ENCODE measurements around the gene ZGLP1.
A peak's percentile ranks its signal among the peaks of the same experiment; 100 is the strongest.
"Not testable (repeated sequence)": the region's sequence is repeated elsewhere in the genome, so short reads cannot be mapped to it uniquely, and the experiment has no call there.

The ZGLP1 gene

DNA sequence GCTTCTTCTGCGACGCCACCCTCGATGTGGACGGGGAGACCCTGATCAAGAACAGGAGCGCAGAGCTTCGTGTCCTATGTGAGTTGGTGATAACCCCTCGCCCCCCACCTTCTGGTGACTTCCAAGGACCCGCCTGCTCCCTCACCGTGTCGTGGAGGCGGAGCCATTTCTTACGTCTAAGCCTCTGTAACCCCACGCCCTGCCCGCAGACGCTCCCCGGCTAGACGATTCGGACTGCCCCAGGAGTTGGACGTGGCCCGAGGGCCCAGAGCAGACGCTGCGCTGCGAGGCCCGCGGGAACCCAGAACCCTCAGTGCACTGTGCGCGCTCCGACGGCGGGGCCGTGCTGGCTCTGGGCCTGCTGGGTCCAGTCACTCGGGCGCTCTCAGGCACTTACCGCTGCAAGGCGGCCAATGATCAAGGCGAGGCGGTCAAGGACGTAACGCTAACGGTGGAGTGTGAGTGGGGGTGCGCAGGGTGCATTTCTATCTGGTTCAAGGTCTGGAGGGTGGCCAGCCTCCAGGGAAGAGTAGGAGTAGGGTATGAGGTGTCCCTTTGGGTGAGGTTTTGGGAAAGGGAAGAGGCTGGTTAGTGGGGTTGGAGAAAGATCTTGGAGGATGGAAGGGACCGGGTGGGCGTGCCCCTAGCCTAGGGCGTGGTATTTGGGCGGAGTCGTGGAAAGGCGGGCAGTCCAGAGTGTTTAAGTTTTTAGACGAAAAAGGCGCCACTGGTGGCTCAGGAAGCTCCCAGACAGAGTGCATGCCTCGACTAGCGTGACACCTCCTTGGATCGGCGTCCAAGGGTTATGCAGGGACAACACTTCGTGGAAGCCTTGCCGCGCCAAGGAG lies 16.6 kb downstream of the ZGLP1 start:
- DNase-seq = no peak

DNA sequence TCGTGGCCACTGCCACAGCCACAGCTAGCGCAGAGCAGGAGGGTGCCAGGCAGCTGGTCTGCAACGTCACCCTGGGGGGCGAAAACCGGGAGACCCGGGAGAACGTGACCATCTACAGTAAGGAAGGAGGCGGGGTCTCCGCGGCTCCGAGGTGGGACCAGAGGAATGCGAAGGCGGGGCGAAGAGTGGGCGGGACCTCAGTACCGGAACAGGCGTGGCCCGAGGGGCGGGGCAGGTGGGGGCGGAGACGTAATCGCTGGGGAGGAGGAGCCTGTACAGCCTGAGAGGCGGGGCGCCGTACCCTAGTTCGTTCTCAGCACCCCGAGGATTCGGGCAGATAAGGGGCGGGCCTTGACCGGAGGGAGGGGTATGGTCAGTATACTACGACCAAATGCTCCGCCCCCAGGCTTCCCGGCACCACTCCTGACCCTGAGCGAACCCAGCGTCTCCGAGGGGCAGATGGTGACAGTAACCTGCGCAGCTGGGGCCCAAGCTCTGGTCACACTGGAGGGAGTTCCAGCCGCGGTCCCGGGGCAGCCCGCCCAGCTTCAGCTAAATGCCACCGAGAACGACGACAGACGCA lies 17.3 kb downstream of the ZGLP1 start:
- peak in 1 of 2 donors; percentile 72 for DNase-seq

DNA sequence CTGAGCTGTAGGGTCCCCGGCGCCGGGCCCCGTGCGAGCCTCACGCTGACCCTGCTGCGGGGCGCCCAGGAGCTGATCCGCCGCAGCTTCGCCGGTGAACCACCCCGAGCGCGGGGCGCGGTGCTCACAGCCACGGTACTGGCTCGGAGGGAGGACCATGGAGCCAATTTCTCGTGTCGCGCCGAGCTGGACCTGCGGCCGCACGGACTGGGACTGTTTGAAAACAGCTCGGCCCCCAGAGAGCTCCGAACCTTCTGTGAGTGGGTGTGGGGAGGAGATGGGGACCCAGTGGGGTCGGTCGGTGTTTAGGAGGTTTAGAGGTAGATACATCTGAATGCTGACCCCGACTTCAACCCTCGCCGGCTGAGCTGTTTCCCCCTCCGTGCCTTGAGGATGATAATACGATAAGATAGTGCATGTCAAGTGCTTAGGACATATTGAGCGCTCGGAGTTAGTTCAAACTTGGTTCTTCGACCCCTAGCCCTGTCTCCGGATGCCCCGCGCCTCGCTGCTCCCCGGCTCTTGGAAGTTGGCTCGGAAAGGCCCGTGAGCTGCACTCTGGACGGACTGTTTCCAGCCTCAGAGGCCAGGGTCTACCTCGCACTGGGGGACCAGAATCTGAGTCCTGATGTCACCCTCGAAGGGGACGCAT lies 17.9 kb downstream of the ZGLP1 start:
- DNase-seq = peak in 1 of 2 donors; percentile 61

DNA sequence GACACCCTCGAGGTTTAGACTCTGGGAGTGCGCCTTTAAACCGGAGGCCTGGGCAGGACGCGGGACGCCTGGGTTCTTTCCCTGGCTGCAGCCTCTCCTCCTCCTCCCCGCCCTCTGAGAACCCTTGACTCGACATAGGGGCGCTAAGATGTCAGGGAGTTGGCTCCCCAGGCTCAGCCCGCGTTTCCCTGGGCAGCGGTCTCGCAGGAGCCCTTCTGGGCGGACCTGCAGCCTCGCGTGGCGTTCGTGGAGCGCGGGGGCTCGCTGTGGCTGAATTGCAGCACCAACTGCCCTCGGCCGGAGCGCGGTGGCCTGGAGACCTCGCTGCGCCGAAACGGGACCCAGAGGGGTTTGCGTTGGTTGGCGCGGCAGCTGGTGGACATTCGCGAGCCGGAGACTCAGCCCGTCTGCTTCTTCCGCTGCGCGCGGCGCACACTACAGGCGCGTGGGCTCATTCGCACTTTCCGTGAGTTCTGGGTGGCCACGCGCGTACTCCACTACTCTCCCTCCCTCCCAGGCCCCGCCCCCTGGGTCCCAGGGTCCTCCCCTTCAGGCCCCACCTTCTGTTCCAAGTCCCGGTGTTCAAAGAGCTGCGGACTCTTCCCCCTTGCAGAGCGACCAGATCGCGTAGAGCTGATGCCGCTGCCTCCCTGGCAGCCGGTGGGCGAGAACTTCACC lies 18.6 kb downstream of the ZGLP1 start:
- peak in 1 of 2 donors; percentile 61 for DNase-seq

DNA sequence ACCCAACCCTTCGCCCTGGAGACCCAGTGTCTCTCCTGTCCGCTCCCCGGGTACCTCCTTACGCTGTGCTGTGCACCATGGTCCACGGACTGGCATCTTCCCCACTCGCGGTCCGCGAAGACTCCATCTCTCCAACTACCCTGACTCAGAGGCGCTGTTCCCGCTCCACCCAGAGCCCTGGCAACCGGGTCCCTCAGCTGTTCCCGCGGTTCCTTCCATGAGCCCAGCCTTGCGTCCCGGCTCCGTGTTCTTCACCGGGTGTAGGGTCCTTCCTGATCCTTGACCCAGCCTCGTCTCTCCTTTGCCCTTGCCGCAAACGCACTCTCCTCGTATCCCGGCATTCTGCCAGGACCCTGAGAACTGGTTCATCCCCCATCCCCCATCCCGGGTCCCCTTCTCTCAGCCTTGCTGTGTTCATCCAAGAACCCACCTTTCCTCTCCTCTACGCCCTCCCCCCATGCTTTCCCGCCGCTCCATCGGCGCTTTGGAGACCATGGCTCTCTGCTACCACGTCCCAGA lies 19.2 kb downstream of the ZGLP1 start:
- DNase-seq = no peak

DNA sequence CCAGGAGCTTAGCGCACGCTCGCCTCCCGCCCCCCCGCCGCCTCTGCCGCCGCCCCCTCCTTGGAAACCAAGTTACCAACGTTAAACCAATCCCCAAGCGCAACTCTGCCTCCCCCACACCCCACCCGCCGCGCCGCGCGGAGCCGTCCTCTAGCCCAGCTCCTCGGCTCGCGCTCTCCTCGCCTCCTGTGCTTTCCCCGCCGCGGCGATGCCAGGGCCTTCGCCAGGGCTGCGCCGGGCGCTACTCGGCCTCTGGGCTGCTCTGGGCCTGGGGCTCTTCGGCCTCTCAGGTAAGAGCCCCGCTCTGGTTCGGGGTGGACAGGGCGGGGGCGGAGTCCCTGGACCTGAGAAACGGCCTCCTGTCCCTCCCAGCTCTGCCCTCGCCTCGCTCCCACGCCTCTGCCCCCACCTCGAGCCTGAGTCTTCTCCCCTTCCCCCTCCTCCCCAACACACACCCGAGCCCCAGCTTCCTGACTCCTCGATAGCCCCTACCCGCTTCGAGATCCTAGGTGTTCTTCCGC lies 19.7 kb downstream of the ZGLP1 start, which contains the start of gene ICAM5:
Gene ICAM5, plus strand, starts transcription at position 117 of the 521 bp plus-strand sequence. Its CDS starts 92 bp downstream, at position 209.
- no peak for DNase-seq

DNA sequence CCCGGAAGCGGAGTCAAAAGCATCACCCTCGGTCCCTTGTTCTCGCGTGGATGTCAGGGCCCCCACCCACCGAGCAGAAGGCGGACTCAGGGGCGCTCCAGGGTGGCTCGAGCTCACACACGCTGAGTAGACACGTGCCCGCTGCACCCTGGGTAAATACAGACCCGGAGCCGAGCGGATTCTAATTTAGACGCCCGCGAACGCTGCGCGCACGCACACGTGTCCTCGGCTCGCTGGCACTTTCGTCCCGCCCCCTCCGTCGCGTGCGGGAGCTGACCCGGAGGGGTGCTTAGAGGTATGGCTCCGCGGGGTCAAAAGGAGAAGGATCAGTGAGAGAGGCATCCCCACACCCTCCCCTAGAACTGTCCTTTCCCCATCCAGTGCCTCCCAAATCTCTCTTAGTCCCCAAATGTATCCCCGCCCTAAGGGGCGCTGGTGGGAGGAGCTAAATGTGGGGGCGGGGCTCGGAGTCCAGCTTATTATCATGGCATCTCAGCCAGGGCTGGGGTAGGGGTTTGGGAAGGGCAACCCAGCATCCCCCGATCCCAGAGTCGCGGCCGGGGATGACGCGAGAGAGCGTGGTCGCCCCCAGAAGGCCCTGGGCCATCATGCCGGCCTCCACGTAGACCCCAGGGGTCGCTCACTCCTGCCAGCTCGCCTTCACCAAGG lies 20.3 kb downstream of the ZGLP1 start:
- DNase-seq = peak in 1 of 2 donors; percentile 35

DNA sequence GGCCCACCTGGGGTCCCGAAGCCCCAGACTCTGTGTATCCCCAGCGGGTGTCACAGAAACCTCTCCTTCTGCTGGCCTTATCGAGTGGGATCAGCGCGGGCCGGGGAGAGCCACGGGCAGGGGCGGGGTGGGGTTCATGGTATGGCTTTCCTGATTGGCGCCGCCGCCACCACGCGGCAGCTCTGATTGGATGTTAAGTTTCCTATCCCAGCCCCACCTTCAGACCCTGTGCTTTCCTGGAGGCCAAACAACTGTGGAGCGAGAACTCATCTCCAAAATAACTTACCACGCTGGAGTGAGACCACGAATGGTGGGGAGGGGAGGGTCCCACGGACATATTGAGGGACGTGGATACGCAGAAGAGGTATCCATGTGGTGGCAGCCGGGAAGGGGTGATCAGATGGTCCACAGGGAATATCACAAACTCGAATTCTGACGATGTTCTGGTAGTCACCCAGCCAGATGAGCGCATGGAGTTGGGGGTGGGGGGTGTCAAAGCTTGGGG lies 20.9 kb downstream of the ZGLP1 start:
- no peak for DNase-seq

DNA sequence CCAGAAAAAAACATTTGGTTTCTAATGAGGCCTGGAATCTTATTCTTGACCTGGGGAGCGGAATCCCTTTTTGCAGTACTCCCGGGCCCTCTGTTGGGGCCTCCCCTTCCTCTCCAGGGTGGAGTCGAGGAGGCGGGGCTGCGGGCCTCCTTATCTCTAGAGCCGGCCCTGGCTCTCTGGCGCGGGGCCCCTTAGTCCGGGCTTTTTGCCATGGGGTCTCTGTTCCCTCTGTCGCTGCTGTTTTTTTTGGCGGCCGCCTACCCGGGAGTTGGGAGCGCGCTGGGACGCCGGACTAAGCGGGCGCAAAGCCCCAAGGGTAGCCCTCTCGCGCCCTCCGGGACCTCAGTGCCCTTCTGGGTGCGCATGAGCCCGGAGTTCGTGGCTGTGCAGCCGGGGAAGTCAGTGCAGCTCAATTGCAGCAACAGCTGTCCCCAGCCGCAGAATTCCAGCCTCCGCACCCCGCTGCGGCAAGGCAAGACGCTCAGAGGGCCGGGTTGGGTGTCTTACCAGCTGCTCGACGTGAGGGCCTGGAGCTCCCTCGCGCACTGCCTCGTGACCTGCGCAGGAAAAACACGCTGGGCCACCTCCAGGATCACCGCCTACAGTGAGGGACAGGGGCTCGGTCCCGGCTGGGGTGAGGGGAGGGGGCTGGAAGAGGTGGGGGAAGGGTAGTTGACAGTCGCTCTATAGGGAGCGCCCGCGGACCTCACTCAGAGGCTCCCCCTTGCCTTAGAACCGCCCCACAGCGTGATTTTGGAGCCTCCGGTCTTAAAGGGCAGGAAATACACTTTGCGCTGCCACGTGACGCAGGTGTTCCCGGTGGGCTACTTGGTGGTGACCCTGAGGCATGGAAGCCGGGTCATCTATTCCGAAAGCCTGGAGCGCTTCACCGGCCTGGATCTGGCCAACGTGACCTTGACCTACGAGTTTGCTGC lies 22.5 kb downstream of the ZGLP1 start, which contains the start of gene ICAM4:
Gene ICAM4, plus strand, starts transcription at position 153 of the 935 bp plus-strand sequence. Its CDS starts 58 bp downstream, at position 211.
- DNase-seq = peak; percentile 40 to 71

DNA sequence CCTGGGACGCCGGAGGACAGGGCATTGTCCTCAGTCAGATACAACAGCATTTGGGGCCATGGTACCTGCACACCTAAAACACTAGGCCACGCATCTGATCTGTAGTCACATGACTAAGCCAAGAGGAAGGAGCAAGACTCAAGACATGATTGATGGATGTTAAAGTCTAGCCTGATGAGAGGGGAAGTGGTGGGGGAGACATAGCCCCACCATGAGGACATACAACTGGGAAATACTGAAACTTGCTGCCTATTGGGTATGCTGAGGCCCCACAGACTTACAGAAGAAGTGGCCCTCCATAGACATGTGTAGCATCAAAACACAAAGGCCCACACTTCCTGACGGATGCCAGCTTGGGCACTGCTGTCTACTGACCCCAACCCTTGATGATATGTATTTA lies 24.2 kb downstream of the ZGLP1 start:
- DNase-seq = no peak

DNA sequence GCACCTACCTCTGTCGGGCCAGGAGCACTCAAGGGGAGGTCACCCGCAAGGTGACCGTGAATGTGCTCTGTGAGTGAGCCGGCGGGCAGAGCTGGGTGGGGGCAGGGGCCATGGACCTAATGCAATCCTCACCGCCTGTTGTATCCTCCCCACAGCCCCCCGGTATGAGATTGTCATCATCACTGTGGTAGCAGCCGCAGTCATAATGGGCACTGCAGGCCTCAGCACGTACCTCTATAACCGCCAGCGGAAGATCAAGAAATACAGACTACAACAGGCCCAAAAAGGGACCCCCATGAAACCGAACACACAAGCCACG lies 24.7 kb downstream of the ZGLP1 start:
- no peak for DNase-seq

DNA sequence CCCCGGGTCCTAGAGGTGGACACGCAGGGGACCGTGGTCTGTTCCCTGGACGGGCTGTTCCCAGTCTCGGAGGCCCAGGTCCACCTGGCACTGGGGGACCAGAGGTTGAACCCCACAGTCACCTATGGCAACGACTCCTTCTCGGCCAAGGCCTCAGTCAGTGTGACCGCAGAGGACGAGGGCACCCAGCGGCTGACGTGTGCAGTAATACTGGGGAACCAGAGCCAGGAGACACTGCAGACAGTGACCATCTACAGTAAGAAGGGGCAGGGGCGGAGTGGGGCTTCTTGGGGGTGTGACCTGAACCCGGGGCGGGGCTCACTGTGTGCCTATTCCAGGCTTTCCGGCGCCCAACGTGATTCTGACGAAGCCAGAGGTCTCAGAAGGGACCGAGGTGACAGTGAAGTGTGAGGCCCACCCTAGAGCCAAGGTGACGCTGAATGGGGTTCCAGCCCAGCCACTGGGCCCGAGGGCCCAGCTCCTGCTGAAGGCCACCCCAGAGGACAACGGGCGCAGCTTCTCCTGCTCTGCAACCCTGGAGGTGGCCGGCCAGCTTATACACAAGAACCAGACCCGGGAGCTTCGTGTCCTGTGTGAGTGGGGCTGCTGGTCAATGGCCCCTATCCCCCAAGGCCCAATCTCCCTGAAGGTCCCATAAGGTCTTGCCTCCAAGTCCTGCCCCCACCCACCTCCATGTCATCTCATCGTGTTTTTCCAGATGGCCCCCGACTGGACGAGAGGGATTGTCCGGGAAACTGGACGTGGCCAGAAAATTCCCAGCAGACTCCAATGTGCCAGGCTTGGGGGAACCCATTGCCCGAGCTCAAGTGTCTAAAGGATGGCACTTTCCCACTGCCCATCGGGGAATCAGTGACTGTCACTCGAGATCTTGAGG lies 25.3 kb downstream of the ZGLP1 start:
- no peak for DNase-seq

DNA sequence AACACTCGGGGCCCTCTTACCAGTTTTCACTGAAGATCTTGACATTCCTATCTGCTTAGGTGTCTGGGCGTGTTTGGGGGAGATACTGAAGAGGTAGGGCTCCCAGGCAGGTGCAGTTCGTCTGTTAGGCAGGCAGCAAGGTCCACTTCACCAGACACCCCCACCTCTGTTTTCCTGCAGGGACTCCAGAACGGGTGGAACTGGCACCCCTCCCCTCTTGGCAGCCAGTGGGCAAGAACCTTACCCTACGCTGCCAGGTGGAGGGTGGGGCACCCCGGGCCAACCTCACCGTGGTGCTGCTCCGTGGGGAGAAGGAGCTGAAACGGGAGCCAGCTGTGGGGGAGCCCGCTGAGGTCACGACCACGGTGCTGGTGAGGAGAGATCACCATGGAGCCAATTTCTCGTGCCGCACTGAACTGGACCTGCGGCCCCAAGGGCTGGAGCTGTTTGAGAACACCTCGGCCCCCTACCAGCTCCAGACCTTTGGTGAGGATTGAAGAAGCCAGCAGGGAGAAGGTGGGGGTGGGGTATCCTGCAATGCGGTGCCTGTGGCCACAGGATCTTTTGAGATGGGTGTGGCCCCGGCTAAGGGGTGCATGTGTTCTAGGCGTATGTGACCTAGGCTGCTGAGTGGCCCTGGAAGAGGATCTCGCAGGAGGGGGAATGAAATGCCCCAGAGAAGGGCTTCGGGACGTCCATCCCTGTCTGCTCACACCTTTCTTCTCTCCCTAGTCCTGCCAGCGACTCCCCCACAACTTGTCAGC lies 26.1 kb downstream of the ZGLP1 start:
- DNase-seq = no peak

DNA sequence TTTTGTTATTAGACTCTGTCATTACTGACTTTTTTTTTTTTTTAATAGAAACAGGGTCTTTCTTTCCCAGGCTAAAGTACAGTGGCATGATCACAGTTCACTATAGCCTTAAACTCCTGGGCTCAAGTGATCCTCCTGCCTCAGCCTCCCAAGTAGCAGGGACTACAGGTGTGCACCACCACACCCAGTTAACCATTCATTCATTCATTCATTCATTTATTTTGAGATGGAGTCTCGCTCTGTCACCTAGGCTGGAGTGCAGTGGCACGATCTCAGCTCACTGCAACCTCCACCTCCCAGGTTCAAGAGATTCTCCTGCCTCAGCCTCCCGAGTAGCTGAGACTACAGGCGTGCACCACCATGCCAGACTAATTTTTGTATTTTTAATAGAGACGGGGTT lies 27.6 kb downstream of the ZGLP1 start:
- not testable (repeated sequence) for DNase-seq

DNA sequence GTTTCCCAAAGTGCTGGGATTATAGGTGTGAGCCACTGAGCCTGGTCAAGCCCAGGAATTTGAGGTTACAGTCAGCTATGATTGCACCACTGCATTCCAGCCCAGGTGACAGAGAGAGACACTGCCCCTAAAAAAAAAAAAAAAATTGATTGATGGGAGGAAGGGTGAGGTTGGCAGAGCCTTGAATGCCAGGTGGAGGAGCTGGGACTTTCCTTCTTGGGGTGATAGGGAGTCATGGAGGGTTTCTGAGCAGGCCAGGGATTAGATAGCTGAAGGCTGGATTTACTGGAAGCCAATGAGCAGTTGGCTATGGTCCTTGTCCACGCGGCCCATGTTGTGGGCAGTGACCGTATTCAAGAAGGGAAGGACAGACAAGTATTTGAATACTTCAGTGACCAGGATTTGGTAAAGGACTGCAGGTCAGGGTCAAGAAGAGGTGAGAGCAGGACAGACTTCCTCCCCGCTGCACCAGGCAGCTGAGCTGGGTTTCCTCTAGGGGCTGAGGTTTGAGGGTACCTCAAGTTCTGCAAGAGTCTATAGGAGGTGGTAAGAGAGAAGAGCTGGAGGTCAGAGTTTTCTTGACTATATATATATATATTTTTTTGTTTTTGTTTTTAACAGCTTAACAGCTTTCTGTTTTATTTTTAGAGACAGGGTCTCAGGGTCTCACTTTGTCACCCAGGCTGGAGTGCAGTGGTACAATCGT lies 29.7 kb downstream of the ZGLP1 start:
- no peak for DNase-seq

DNA sequence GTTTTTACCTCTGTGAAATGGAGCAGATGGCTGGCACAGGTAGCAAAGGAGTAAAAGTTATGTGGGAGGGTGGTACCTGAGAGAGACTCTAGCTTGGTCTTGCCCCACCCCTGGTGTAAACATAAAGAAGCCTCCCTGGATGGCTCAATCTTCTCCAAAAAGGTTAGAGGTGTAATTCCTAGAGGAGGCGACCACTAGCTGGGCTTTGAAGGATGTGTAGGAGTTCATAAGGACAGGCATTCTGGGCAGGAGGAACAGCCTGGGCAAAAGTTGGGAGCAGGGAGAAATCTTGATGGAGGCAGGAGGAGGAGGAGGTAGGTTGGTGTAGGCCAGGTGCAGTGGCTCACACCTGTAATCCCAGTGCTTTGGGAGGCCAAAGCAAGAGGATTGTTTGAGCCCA lies 30.7 kb downstream of the ZGLP1 start:
- no peak for DNase-seq

DNA sequence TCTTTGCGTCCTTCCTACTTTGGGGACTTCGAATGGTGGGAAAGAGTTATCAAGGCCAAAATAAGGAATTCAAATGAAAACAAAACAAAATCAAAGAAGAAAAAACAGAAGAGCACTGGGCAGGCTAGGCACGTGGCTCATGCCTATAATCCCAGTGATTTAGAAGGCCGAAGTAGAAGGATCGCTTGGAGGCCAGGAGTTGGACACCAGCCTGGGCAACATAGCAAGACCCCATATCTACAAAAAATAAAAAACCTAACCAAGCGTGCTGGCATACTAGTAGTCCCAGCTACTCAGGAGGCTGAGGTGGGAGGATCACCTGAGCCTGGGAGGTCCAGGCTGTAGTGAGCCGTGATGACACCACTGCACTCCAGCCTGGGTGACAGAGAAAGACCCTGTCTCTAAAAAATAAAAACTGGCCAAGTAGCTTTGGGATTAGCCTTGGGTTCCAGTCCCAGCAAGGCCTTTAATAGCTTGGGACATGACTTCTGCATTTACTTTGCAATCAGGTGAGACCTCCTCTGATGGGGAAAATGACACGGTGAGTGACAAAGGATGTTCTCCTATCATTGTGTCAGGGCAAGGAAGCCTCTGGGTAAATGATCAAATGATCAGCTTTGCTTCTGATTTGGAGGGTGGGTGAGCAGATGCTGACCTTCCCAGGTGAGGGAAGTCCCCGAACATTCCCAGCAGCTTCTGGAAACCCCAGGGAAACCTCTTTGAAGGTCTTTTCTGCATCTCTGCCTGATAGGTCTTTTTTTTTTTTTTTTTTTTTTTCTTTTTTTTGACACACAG lies 31.6 kb downstream of the ZGLP1 start:
- no peak for DNase-seq

All from bone marrow (tissue), 2 donors.